Endothelial cell of umbilical vein (primary cell): ENCODE results near the gene ZNF219. TPM values are rescaled to one million over a fixed set of nuclear protein-coding genes. Genes with fewer than 3 reads are reported as not detected.

Source experiments
- BruUV-seq: library from RNA; stranded (reverse); fragments of 400-500 nt; replicated peaks from 2 replicates; lab custom pipeline; 2021; lab: Mats Ljungman, UMichigan
- CTCF ChIA-PET: fragments of 300-600, 350-600 bp; sonication (Branson Sonifier 250); formaldehyde crosslinking; loops from one replicate; lab custom pipeline; 2021; ENCODE audit warnings: antibody characterized with exemption, inconsistent platforms; lab: Charles Lee
- POLR2A ChIA-PET: fragments of 300-600, 350-600 bp; sonication (Branson Sonifier 250); formaldehyde crosslinking; loops from one replicate; lab custom pipeline; 2021; ENCODE audit warnings: antibody characterized with exemption, inconsistent platforms; lab: Charles Lee
- DNase-seq: peaks from one replicate; pipeline ENCODE4 v3.0.0-alpha.2; 2011; ENCODE audit warnings: low read depth, low spot score
- FAIRE-seq: peaks from 2 replicates; lab custom pipeline; 2011; peaks lifted over from hg19 to GRCh38; lab: Jason Lieb, UNC
- H2AFZ ChIP-seq: 2 replicates; pipeline ENCODE4 v1.6.0; 2012; ENCODE audit warnings: low read depth, low read length, control low read depth, inconsistent platforms
- H3K27ac ChIP-seq: 2 replicates; pipeline ENCODE4 v1.5.1; 2011; ENCODE audit warnings: low read depth, mild to moderate bottlenecking, control low read depth, low read length, moderate library complexity; ENCODE audit not compliant: insufficient read depth
- H3K27me3 ChIP-seq, 2 experiments: 2 replicates each; pipeline versions ENCODE4 v1.6.0 to v1.6.1; 2011; ENCODE audit warnings: low read length in 2 of 2, mixed read lengths in 1 of 2; ENCODE audit not compliant: control insufficient read depth in 2 of 2, insufficient read depth in 2 of 2
- H3K36me3 ChIP-seq, 2 experiments: 2 replicates in 1 of 2; 3 replicates in 1 of 2; pipeline ENCODE4 v1.5.1; 2011; ENCODE audit warnings: low read length in 2 of 2, mild to moderate bottlenecking in 1 of 2, moderate library complexity in 1 of 2; ENCODE audit not compliant: control insufficient read depth in 2 of 2, insufficient read depth in 2 of 2; ENCODE audit errors: extremely low read depth in 1 of 2
- H3K4me1 ChIP-seq: 3 replicates; pipeline ENCODE4 v1.5.1; 2011; ENCODE audit warnings: mild to moderate bottlenecking, low read length; ENCODE audit not compliant: control insufficient read depth, insufficient read depth; ENCODE audit errors: extremely low read depth
- H3K4me2 ChIP-seq: 2 replicates; pipeline ENCODE4 v1.6.1; 2011; ENCODE audit warnings: low read length, control low read depth, mixed read lengths; ENCODE audit not compliant: insufficient read depth
- H3K4me3 ChIP-seq, 3 experiments: fragments of 200-600 bp in 1 of 3; sonication (generic), shearing (Covaris generic) in 1 of 3; replicated peaks in 1 of 3; 2 replicates each; pipeline ENCODE4 v1.5.1; 2011 to 2016; ENCODE audit warnings: control low read depth in 3 of 3, low read length in 3 of 3, mild to moderate bottlenecking in 2 of 3, inconsistent platforms in 1 of 3, low read depth in 1 of 3, moderate library complexity in 1 of 3; ENCODE audit not compliant: insufficient read depth in 1 of 3
- H3K79me2 ChIP-seq: 2 replicates; pipeline ENCODE4 v1.6.0; 2012; ENCODE audit warnings: low read length, inconsistent platforms; ENCODE audit not compliant: control insufficient read depth, insufficient read depth
- H3K9ac ChIP-seq: replicated peaks from 2 replicates; pipeline ENCODE3; 2011; ENCODE audit warnings: low read length, control low read depth; ENCODE audit not compliant: insufficient read depth; ENCODE audit errors: extremely low read depth
- H3K9me1 ChIP-seq: replicated peaks from 3 replicates; pipeline ENCODE4 v1.6.0; 2011; ENCODE audit warnings: mild to moderate bottlenecking, low read length; ENCODE audit not compliant: control insufficient read depth, insufficient read depth; ENCODE audit errors: extremely low read depth
- H3K9me3 ChIP-seq: replicated peaks from 2 replicates; pipeline ENCODE4 v1.5.1; 2012; ENCODE audit warnings: low read length, inconsistent platforms; ENCODE audit not compliant: control insufficient read depth, insufficient read depth
- H4K20me1 ChIP-seq: replicated peaks from 2 replicates; pipeline ENCODE3; 2011; ENCODE audit warnings: mild to moderate bottlenecking, low read length; ENCODE audit not compliant: control insufficient read depth, insufficient read depth; ENCODE audit errors: extremely low read depth
- CTCF ChIP-seq, 2 donors: IDR thresholded peaks; 1 replicate in 1 of 2; 2 replicates in 1 of 2; pipeline ENCODE4 v1.5.1; 2011; ENCODE audit warnings: low read length in 2 of 2, mild to moderate bottlenecking in 2 of 2, moderate library complexity in 2 of 2, control low read depth in 1 of 2, inconsistent platforms in 1 of 2, low read depth in 1 of 2; ENCODE audit not compliant: insufficient read depth in 1 of 2; ENCODE audit errors: extremely low read depth in 1 of 2
- EZH2 ChIP-seq: IDR thresholded peaks from 2 replicates; pipeline ENCODE4 v1.6.1; 2012; ENCODE audit warnings: borderline replicate concordance, low read depth, mild to moderate bottlenecking, moderate library complexity, low read length, inconsistent platforms; ENCODE audit not compliant: severe bottlenecking
- FOS ChIP-seq: IDR thresholded peaks from 2 replicates; pipeline ENCODE4 v1.6.1; 2011; ENCODE audit warnings: mild to moderate bottlenecking, low read length, moderate library complexity, borderline replicate concordance; ENCODE audit not compliant: insufficient read depth
- GATA2 ChIP-seq: IDR thresholded peaks from 2 replicates; pipeline ENCODE4 v1.7.0; 2011; ENCODE audit warnings: low read depth, mild to moderate bottlenecking, moderate library complexity, mixed read lengths, low read length; ENCODE audit not compliant: insufficient read length, insufficient read depth
- JUN ChIP-seq: IDR thresholded peaks from 2 replicates; pipeline ENCODE4 v1.6.1; 2011; ENCODE audit warnings: borderline replicate concordance, low read depth; ENCODE audit not compliant: insufficient read length, insufficient read depth
- MYC ChIP-seq: IDR thresholded peaks from one replicate; pipeline ENCODE4 v1.6.1; 2011; ENCODE audit warnings: mild to moderate bottlenecking, low read depth, low read length
- POLR2A ChIP-seq: IDR thresholded peaks from 2 replicates; pipeline ENCODE4 v1.6.1; 2012; ENCODE audit warnings: low read depth, mild to moderate bottlenecking, control low read depth, low read length
- POLR2AphosphoS5 ChIP-seq: IDR thresholded peaks from 2 replicates; pipeline ENCODE4 v1.6.1; 2012; ENCODE audit warnings: low read depth, mild to moderate bottlenecking, control low read depth, low read length, moderate library complexity; ENCODE audit not compliant: insufficient read depth
- dilution Hi-C: fragments of 300-500 bp; cut with MboI; formaldehyde crosslinking; loops from one replicate; pipeline ENCODE4 v1.15.0; 2019; ENCODE audit warnings: low sequenced_read_pairs; ENCODE audit not compliant: extremely low pct_ligation_motif_present
- intact Hi-C: fragments of 100-400 bp; cut with micrococcal nuclease; formaldehyde crosslinking; loops from one replicate; pipeline ENCODE4 v1.10.0; 2022
- polyA plus RNA-seq, 4 experiments: library from polyadenylated mRNA; depleted of rRNA in 3 of 4; stranded (reverse) in 3 of 4; unstranded in 1 of 4; fragments of >200 nt; gene quantifications; 2 replicates each; pipeline versions ENCODE4 v1.2.1 to v1.2.3, GENCODE V29; 2011 to 2012; ENCODE audit warnings: missing spikeins in 1 of 4
- total RNA-seq: library from RNA; stranded (reverse); gene quantifications from 2 replicates; pipeline ENCODE4 v1.2.3, GENCODE V29; 2021
- TF ChIP-seq, protein P1 (sequence below): IDR thresholded peaks from 2 replicates; pipeline ENCODE4 v1.6.1; 2011; ENCODE audit not compliant: insufficient read depth, insufficient read length

ZNF219 gene
- total and polyA plus RNA-seq, 2 donors (not counting 3 experiments of a cell fraction or from before 2014, with no cell fraction given), result 13.2 to 15.2 TPM

DNA sequence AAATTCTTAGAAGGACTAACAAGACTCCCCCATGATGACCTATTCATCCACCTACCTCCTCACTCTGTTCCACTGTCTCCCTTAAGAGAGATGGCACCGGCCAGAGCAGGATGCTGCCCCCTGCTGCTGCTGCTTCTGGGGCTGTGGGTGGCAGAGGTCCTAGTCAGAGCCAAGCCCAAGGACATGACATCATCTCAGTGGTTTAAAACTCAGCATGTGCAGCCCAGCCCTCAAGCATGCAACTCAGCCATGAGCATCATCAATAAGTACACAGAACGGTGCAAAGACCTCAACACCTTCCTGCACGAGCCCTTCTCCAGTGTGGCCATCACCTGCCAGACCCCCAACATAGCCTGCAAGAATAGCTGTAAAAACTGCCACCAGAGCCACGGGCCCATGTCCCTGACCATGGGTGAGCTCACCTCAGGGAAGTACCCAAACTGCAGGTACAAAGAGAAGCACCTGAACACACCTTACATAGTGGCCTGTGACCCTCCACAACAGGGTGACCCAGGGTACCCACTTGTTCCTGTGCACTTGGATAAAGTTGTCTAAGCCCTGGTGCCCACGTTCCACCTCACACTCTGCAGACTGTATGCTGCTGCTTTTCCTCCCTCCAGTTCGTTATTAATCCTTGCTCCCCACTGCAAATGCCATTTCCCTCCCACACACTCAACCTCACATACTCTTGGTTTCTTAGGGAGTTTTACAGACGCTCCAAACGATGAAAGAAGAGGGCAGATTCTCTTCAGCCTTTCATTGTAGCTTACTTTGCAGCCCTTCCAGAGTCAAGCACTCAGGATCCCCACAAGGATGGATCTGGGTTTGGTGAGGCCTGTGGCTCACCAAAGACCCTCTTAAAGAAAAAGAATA lies 40.4 kb downstream of the ZNF219 start, which contains the start of gene RNASE8:
Gene RNASE8 (plus strand): TSS at position 20 of the 873 bp plus-strand sequence. CDS start 71 bp downstream, at position 91.
- no peaks in the 10 kb centered on the region for H3K9me3 ChIP-seq
- intact Hi-C loops, result no loop called here
- H3K4me2 ChIP-seq, result no peak within 1 kb of the TSS
- H3K36me3 ChIP-seq, result no peaks in the 10 kb centered on the region
- FAIRE-seq (no peak), DNase-seq (no peak)
- no peak within 1 kb of the TSS for H3K4me3 ChIP-seq
- H4K20me1 ChIP-seq, result no peaks in the 10 kb centered on the region
- CTCF ChIA-PET, result interaction anchor here (0.9 to 1.8 kb wide), 3 partner anchors 10 to 43 kb away, joined by 4 to 8 read pairs (median 5); no protein-coding TSS in a partner anchor
- no peaks in the 10 kb centered on the region for H3K79me2 ChIP-seq
- no TSS peak for BruUV-seq
- dilution Hi-C loops, result no loop called here
- H3K9ac ChIP-seq, result no peak within 1 kb of the TSS
- POLR2A ChIA-PET, result interaction anchor here (0.6 kb wide), 1 partner anchor 14 kb away, joined by 4 read pairs; no protein-coding TSS in a partner anchor
- H3K27me3 ChIP-seq, result peaks cover 11 to 24% of the 10 kb centered on the region in 2 experiments
- H3K4me1 ChIP-seq, result no peaks in the 10 kb centered on the region
- H3K27ac ChIP-seq, result no peak within 1 kb of the TSS
- TF ChIP-seq POLR2A, result no peak
- no peak for TF ChIP-seq GATA2
- TF ChIP-seq FOS, result no peak
- no peaks in the 10 kb centered on the region for H3K9me1 ChIP-seq
- H2AFZ ChIP-seq, result no peak within 1 kb of the TSS

GRCh38 chr14:21056520-21057163 lies 41.8 kb downstream of the ZNF219 start:
- dilution Hi-C loops, result no loop called here

More at GRCh38 chr14:21056520-21057163, 41.8 kb downstream of the ZNF219 start:
- POLR2A ChIA-PET, result no interaction called here
- H3K4me1 ChIP-seq, result no peaks in the 10 kb centered on the region
- FAIRE-seq (no peak), DNase-seq (no peak)
- intact Hi-C loops, result no loop called here
- H3K36me3 ChIP-seq, result no peaks in the 10 kb centered on the region
- H3K79me2 ChIP-seq, result no peaks in the 10 kb centered on the region
- H4K20me1 ChIP-seq, result no peaks in the 10 kb centered on the region
- no TSS peak for BruUV-seq
- H3K4me3 ChIP-seq, result no peak overlapping the region
- H3K4me2 ChIP-seq, result no peak overlapping the region
- no peak overlapping the region for H3K27ac ChIP-seq
- TF ChIP-seq FOS (no peak), POLR2AphosphoS5 (no peak), GATA2 (no peak), POLR2A (no peak), CTCF (IDR thresholded peaks at IDR 0.05; ENCODE audit: extremely low read depth in 1 of 2, insufficient read depth in 1 of 2, low read depth in 1 of 2, low read length in 2 of 2) (no peak), JUN (no peak), EZH2 (no peak), MYC (no peak)
- TF ChIP-seq, protein P1, sequence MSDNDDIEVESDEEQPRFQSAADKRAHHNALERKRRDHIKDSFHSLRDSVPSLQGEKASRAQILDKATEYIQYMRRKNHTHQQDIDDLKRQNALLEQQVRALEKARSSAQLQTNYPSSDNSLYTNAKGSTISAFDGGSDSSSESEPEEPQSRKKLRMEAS, result no peak
- H3K9ac ChIP-seq, result no peak overlapping the region
- no peaks in the 10 kb centered on the region for H3K9me3 ChIP-seq
- no peak overlapping the region for H2AFZ ChIP-seq
- CTCF ChIA-PET, result interaction anchor here (0.8 to 1.6 kb wide), 3 partner anchors 12 to 42 kb away, joined by 3 to 6 read pairs (median 3); no protein-coding TSS in a partner anchor
- no peaks in the 10 kb centered on the region for H3K9me1 ChIP-seq
- peaks cover 12 to 19% of the 10 kb centered on the region in 2 experiments for H3K27me3 ChIP-seq
